ENCODE measurements around the gene C19orf25.
"Not testable (repeated sequence)": the region's sequence is repeated elsewhere in the genome, so short reads cannot be mapped to it uniquely, and the experiment has no call there.

Gene C19orf25

GRCh38 chr19:1512671-1513498 is 33.9 kb upstream of the C19orf25 start, which contains the start of gene ADAMTSL5:
ADAMTSL5 (minus strand) TSS chr19:1513019; CDS start chr19:1510943, 2,076 bp downstream.
- no peak for DNase-seq (ENCODE audit: low read depth in 2 of 2)

- no peak for DNase-seq (ENCODE audit: low read depth in 2 of 2)
These were observed 32.6 kb upstream of the C19orf25 start for GRCh38 chr19:1511318-1512317.

- DNase-seq (ENCODE audit: low read depth in 2 of 2), result no peak
These were observed 31.8 kb upstream of the C19orf25 start for GRCh38 chr19:1510807-1511206.

GRCh38 chr19:1510442-1510806 is 31.4 kb upstream of the C19orf25 start:
- no peak for DNase-seq (ENCODE audit: low read depth in 2 of 2)

- no peak for DNase-seq (ENCODE audit: low read depth in 2 of 2)
These were observed 30.8 kb upstream of the C19orf25 start for GRCh38 chr19:1509602-1510441.

- no peak for DNase-seq (ENCODE audit: low read depth in 2 of 2)
These were observed 29.5 kb upstream of the C19orf25 start for GRCh38 chr19:1508507-1508856.

DNA sequence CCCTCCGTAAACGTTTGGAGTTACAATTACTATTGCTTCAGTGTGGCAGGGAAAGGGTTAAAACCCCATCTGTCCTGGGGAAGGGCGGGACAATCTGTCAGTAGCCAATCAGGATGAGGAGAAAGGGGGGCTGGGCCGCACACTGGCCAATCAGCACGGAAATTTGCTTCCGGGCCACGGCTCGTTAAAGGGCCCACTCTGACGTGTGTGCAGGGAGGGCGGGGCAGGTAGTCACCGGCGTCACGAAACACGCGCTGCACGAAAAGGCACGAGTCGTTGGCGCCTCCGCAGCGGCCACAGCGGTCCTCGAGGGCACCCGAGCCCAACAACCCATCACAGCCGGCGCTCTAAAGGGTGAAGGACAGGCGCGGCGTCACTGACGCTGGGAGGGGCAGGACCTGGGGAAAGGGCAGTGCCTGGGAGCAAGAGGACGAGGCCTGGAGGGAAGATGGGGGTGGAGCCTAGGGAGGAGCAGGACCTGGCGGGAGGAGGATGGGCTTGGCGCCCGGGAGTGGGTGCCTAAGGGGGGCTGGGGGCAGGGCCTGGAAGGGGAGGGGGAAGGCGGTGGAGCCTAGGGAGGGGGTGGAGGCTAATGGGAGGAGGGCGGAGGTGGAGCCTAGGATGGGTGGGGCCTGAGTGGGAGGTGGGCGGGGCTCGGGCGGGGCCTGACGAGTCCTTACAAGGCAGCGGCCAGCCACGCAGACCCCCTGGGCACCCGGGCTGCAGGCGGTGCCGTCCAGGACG is 28.9 kb upstream of the C19orf25 start:
- DNase-seq (ENCODE audit: low read depth in 2 of 2), result peak; percentile 89 to 91

DNA sequence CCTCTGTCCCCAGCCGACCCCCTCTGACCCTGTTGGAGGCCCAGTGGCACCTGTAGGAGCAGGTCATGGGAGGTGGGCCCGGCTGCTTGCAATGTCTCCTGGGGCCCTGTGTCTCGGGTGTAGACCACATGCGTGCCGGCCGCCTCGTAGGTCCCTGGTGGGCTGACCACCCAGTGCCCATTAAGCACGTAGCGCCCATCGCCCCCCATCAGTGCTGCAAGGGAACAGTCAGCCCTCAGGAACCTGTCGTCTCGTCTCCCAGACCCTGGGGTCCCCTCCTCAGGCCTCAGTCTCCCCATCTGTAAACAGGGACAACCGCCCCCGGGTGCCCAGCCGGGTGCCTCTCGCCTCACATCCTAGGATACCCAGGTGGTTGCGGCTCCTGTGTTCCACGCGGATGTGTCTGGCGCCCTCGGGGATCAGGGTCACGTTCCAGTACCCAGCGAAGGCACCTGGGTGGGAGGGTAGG is 28.2 kb upstream of the C19orf25 start:
- no peak for DNase-seq (ENCODE audit: low read depth in 2 of 2)

DNA sequence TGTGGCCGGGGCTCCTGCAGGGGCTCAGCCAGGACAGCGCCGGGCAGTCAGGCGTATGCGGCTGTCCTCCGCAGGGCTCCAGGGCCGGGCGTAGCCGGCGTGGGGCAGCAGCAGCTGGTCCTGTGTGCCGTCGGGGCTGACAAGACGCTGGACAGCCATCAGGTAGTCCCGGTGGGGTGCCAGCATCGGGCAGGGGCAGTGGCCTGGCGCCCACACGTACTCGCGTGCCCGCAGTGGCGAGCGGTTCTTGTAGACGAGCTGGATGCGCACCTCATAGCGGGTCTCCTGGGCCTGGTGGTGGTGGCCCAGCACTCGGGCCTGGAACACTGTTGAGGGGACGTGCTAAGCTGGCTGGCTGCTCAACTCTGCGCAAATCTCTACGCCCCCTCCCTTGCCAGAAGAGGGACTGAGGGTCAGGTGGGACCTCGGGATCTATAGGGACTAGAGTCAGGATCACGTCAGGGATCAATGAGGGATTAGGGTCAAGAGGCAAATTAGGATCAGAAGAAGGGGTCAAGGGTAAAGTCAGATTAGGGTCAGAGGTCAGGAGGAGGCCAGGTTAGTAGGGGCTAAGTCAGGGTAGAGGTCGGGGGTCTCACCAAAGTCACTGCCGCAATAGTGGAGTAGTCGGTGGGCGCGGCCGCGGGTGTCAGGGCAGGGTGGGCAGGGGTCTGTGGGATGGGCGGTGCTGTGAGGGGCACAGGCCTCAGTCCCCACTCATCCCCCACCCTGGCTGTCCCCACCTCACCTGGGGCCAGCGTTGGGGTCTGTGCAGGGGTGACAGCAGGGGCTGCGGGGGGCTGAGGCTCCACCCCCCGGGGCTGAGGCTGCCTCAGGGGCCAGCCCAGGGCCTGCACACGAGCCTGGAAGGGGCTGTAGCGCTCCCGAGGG is 27.2 kb upstream of the C19orf25 start:
- DNase-seq (ENCODE audit: low read depth in 2 of 2), result no peak

DNA sequence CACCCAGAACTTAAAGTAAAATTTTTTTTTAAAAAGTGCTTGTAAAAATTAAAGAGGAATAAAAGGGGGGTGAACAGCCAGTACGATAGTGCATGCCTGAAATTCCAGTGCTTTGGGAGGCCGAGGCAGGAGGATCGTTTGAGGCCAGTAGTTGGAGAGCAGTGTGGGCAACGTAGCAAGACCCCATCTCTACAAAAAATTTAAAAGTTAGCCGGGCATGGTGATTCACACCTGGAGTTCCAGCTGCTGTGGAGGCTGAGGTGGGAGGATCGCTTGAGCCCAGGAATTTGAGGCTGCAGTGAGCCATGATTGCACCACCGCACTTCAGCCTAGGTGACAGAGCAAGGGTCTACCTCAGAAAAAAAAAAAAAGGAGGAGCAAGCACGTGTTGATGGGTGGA is 26.0 kb upstream of the C19orf25 start:
- no peak for DNase-seq (ENCODE audit: low read depth in 2 of 2)

DNA sequence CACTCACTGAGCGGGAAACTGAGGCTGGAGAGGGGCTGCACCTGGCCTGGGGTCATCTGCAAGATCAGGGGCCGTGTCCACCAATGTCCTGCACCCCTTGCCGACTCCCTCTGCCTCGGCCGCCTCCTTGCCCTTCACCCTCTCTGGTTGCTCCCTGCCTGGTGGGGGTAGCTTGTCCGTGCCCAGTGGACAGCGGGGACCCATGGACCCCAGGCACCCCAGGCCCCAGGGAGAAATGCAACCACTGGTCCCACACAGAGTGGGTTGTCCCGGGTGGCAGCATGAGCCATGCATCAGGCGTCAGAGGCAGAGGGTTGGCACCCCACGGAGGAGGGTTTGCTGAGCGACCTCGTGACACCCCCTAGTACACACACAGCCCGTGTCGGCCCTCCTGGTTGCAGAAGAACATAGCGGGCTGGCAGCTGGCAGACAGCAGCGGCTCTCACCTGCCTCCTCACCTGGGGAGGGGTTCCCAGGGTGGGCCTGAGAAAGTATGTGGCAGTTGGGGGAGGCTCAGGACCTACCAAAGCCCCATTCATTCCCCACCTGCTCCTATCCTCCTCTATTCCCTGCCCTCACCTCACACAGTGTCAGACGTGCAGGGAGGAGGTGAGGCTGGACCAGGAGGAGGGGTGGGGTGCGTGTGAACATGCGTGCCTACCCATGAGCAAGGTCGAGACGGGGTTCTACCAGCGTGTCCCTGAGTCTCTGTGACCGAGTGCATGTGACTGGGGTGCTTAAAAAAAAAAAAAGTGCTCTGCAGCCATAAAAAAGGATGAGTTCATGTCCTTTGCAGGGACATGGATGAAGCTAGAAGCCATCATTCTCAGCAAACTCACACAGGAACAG is 25.1 kb upstream of the C19orf25 start:
- DNase-seq (ENCODE audit: low read depth in 2 of 2), result no peak

- DNase-seq (ENCODE audit: low read depth in 2 of 2), result no peak
These were observed 24.3 kb upstream of the C19orf25 start for GRCh38 chr19:1503089-1503924.

DNA sequence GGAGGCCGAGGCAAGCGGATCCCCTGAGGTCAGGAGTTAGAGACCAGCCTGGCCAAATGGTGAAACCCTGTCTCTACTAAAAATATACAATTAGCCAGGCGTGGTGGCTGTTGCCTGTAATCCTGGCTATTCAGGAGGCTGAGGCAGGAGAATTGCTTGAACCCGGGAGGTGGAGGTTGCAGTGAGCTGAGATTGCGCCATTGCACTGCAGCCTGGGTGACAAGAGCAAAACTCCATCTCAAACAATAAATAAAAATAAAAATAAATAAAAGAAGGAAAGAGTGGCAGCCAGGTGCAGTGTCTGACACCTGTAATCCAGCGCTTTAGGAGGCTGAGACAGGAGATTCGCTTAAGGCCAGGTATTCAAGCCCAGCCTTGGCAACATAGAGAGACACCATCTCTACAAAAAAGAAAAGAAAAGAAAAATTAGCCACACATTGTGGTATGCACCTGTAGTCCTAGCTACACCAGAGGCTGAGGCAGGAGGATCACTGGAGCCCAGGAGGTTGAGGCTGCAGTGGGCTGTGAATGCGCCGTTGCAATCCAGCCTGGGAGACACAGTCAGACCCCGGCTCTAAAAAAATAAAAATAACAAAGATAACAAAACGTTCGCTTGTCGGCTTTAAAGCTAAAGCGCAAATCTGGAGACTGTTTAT is 23.5 kb upstream of the C19orf25 start:
- no peak for DNase-seq (ENCODE audit: low read depth in 2 of 2)

- DNase-seq (ENCODE audit: low read depth in 2 of 2), result no peak
These were observed 22.2 kb upstream of the C19orf25 start for GRCh38 chr19:1501200-1501595.

DNA sequence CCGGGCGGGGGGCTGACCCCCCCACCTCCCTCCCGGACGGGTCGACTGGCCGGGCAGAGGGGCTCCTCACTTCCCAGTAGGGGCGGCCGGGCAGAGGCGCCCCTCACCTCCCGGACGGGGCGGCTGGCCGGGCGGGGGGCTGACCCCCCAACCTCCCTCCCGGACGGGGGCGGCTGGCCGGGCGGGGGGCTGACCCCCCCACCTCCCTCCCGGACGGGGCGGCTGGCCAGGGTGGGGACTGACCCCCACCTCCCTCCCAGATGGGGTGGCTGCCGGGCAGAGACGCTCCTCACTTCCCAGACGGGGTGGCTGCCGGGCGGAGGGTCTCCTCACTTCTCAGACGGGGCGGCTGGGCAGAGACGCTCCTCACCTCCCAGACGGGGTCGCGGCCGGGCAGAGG is 20.2 kb upstream of the C19orf25 start:
- not testable (repeated sequence) for DNase-seq (ENCODE audit: low read depth in 2 of 2)

DNA sequence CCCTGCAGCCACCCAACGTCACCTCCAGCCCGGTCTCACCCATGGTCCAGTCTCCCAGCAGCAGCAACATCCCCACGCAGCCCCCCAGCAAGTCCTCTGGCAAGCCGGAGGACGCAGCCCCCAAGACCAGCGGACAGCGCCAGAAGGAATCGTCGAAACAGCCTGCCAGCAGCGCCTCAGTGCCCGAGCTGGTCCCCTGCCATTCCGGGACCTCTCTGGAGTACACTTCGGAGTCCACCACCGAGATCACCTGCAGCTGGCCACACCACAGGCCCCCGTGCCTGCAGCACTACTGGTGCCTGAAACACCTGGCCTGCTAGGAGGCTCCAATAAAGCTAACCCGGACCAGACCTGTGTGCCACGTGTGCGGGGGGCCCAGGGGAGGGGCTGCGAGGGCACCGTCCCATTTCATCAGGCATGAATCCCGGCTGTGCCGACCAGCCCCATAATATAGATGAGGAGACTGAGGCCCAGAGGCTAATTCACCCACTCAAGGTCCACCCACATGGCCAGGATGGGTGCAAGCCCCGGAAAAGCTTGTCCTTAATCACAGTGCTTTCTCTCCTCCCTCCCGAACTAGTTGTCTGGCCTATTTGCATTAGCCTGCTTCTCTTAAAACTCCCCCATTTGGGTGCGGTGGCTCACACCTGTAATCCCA is 18.7 kb upstream of the C19orf25 start:
- DNase-seq (ENCODE audit: low read depth in 2 of 2), result no peak

Measured in fibroblast of skin of left biceps (primary cell).